HG02938 (cell line): Measurements from ENCODE around the gene EFNA5.
"Not testable (repeated sequence)": the region's sequence is repeated elsewhere in the genome, so short reads cannot be mapped to it uniquely, and the experiment has no call there.

Experiments
- ATAC-seq: cut with Tn5 transposase; IDR thresholded peaks from one replicate; pipeline ENCODE4 v1.9.1; 2021; ENCODE audit warnings: mild to moderate bottlenecking, moderate library complexity; ENCODE audit not compliant: unreplicated experiment

Gene EFNA5

DNA sequence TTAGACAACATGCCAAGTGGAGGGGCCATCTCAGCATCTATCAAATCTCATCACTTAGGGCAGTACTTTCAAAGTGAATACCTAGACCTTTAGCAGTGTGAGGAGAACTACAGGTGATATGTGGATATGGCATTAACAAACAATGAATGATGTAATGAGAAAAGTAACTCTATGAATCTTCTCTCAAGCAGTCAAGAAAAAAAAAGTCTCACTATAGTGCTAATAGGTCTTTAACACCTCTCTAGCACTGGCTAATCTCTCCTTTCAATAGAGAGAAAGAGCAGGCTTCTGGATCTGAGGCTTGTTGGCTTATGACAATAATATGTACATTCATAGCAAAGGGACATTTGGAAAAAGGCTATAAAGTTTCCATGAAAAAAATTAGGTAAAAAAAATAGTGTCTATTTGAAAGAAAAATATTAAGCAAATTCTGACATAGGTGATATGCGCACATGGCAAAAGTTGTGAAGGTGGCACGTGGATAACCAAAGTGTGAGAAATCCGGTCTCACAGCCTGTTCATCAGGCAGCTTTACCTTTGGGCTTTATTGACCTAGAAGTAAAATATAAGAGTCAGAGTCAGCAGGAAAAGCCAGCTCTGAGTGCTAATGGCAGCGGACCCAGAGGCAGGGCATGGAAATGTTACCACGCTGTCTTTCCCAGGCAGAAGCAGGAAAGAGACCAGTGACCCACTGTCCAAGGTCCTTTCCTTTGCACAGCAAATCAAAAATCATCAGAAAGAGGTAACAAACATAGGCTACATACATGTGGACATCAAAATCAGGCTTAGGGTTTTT is 203.4 kb downstream of the EFNA5 start:
- no peak for ATAC-seq

DNA sequence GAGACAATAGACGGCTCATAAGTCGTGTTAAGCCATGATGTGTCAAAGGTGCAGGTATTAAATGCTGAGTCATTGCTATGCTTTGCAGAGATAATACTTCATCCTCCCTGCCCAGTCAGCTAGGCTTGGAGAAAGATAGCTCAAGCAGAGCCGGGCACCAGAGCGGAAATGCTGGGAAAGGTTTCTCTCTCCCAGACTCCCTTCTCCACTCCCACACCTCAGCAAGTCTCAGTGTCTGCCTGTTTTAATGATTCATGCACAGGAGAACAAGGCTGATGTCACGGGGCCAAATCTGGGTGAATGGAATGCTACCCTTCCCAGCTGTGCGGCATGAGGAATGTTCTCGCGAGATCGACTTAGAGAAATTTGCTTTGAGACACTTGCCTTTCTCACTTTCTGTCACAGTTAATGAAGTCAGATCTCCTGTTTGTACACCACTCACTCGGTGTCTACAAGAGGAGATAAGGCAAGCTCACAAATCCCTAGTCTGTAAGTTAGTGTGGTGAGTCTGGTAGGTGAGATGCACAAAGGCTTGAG is 204.4 kb downstream of the EFNA5 start:
- ATAC-seq = no peak

DNA sequence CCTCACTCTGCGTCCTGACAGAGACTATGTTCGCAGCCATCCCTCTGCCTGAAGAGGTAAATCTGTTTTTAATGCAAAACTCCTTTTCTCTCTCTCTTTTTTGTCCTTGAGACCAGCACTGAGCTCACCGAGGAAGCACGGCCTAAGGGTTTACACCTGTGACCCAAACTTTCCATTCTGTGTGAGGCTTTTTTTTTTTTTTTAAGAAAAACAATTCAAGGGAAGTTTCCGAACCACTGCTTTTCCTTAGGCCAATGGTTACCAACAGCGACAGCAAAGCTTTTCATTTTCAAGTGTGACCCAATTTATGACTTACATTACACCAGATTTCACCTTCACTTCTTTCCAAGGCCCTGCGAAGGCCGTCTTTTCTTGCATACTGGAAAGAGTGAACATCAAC is 205.9 kb downstream of the EFNA5 start:
- no peak for ATAC-seq

DNA sequence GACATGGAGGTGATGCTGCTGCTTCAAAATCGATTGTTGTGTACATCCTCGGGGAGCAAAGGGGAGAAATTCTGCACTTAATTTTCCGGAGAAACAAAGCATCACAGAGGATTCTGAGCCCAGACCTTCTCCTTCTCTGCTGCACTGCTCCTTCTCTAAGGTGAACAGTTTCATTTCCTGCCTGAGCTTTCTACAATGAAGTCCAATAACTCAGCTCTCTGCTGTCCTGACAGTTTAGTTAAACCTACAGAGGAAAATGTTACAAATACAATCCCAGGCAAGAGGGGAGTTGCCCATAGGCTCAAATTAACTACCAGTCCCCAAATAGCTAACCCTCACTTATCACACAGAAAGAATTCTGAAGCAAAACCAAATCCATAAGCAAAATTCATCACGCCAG is 206.3 kb downstream of the EFNA5 start:
- no peak for ATAC-seq

DNA sequence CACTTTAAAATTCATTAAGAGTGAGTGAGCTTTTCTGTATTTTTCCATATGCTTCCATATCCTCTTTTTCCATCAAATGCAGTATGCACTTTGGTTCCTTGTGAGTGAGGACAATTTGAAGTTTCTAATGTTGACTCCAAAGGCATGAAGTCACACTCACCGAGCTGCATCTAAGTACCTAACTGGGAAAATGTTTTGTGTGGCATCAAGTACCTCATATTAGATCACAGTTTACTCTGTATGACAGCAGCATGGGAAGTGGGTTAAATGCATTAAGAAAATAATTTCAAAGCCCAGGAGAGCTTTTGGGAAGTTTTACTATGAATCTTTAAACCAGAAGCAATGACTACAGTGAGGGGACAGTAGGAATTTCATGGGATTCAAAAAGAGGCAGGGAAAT is 207.0 kb downstream of the EFNA5 start:
- ATAC-seq = no peak

DNA sequence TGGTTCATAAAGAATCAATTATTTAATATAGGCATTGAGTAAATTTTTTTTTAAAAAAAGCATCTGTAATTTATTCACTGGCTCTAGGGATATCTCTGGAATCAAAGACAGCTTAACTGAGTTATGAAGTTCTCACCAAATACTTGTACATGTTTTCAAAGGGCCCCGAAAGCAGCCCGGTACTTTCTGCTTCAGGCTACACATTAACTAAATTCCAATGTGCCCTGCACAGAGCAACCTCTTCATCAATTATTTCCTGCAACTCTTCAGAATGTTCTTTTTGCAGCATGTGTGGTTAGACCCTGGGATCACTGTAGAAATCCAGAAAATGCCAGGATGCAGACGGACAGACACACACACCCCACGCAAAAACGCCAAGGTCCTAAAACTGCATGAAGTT is 209.0 kb downstream of the EFNA5 start:
- no peak for ATAC-seq

DNA sequence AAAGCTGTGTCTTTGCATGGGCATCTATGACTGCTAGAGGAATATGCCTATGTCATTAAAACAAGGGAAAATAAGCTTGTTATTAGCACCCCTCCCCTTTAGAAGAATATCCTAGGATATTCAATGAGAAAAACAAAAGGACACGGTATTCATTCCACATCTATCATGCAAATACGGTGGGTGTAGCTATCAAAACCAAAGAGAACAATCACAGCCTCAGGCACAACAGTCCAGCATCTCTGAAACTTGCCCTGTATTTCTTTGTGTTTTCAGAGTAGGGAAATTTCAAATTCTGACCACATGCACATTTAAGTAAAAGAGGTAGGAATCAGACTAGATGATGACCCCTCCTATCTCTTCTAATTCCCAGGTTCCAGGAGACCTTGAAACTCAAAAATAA is 209.9 kb downstream of the EFNA5 start:
- no peak for ATAC-seq

DNA sequence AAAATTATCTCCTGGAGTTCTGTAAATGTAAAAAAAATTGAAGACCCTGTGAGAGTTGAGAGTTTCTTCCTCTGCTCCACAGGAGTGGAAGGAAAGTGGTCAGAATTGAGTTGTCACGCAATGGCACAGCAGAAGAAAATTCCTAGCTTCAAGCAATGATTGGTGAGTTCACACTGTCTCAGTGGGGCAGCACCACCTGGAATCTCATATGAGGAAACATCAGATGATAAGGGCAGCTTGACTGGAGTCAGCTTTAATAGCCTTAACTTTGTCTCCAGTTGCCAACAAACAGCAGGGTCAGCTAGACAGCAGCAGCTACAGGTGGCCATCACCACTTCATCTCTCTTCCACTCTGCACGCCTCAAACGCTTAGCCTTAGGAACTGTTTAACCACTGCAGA is 211.1 kb downstream of the EFNA5 start:
- ATAC-seq = no peak

DNA sequence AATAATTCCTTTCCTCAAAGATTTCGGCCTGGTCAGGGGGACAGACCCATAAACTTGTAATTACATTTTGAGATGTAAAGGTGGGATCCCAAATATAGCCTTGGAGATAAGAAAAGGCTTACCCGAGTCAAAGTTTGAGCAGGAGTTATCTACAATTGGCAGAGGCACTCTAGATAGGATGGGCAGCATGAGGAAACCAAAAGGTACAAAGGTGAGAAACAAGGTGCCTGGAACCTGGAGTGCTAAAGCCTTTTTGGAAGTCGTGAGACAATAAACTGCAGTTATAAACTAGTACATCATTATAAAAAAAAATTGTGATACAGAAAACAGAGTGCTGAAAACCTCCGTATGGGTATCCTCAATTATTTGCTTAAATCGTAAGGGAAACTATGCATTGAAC is 212.4 kb downstream of the EFNA5 start:
- ATAC-seq = no peak

DNA sequence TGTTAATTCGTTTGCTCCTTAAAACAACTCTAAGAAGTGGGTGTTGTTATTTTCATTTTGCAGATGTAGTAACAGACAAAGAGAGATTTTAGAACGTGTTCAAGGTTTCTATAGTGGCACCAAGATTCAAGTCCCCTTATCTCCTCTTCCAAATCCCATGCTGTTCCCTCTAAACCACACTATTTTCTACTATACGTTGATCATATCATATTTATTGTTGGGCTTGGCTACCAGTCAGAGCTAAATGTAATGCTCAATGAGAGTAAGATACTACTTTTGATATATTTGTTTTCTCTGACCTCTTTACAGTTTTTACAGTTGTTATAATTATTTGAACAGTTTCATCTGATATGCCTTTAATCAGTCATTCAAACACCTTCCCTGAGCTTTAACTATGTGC is 212.9 kb downstream of the EFNA5 start:
- ATAC-seq = no peak

DNA sequence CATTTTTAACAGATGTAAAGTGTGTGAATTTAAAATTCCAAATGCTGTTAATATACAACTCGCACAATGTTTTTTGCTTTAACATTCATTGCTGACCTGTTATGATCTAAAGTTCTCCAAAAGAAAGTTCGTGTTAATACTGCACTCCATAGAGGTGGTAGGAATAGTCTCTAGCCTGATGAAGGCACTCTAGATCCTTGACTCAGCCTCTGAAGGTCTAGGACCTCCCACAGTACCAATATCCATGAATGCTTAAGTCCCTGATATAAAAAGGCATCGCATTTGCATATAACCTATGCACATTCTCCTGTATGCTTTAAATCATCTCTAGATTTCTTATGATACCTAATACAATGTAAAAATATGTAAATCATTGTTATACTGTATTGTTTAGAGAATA is 213.6 kb downstream of the EFNA5 start:
- ATAC-seq = no peak

DNA sequence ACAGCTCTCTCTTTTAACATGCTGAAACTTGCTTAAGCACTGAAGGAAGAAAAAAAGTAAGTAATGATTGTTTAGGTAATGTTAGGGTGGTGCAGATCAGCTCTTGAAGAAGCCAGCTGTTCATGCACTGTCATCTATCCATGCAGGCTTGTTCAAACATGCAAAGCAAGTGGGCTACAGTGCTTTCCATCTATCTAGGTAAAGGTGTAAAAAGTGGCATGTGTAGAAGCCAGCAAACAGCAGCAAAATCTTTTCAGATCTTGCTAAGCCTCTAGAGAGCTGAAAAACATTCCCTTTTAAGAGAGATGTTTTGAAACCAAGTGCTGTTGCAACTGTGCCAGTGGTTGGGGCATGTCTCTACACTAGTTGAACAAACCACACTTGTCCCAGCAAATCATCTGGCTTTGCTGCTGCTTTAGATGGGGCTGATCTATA is 214.4 kb downstream of the EFNA5 start:
- ATAC-seq = peak; percentile 70

DNA sequence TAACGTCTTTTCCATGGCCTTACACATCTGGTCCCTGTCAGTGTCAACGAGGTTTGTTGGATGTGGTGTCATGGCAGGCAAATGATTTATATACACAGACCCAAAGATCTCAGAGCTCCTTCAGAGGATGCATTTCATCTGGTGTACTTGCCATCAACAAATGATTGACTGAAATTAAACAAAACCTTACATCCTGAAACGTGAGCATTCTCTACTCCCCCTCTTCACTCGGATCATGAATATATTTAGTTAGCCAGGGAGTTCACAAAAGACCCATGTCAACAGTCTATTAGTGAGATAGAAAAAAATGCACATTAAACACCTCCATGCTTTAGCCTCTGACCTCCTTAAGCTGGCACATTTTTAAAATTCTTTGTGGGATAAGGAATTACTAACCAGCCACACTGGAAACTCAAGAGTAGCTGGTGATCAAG is 215.6 kb downstream of the EFNA5 start:
- no peak for ATAC-seq

DNA sequence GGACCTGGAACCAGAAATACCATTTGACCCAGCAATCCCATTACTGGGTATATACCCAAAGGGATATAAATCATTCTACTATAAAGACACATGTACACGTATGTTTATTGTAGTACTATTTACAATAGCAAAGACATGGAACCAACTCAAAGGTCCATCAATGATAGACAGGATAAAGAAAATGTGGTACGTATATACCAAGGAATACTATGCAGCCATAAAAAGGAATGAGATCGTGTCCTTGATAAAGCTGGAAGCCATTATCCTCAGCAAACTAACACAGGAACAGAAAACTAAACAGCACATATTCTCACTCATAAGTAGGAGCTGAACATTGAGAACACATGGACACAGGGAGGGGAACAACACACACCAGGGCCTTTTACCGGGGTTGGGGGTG is 218.9 kb downstream of the EFNA5 start:
- ATAC-seq = not testable (repeated sequence)

DNA sequence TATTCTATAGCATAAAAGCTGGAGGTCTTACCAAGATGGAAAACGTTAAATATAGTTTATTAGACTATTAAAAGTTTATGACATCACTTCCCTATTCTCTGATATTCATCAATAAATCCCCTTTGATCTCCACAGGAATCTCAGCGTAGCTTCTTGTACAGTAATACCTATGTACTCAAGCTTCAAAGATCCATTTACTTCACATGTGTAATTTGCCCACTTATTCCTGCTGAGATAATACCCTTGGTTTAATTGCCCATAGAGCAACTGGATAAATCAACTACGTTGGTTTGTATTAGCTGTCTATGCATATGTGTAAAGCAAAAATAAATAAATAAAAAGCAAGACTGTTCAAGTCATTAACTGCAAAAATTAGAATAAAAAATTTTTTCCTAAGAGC is 219.7 kb downstream of the EFNA5 start:
- no peak for ATAC-seq

DNA sequence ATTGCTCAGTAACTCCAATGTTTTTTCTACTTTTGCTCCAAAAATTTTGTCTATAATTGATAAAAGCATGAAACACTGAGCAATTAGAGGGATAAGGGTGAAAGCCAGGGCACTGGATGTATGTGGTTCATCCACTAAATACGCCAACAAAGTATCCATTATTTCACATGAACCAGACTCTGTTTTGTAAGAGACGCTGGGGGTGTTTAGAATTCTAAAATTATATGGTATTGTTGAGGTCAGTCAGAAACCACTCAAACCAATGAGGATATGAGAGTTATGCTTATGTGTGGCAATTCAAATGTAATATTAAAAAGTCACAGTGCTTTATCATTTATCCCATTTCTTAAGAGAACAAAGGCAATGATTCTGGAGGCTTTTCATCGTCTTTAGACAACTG is 220.2 kb downstream of the EFNA5 start:
- ATAC-seq = no peak

DNA sequence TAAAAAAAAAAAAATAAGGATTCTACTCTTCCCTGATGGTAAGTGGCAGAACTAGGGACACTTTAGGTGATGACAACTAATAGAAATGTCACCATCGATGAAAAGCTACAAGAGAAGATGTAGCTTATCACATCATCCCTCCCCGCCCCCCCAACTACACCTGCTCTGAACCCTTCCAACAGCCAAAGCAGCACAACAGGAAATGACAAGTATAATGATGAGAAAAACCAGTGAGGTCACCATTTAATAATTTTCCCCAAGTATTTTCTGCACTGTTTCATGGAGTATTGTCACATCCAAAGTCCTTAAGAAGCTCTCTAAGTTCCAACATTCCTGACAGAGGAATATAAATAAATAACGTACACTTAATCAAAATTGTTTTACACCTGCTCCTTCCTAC is 221.4 kb downstream of the EFNA5 start:
- no peak for ATAC-seq

DNA sequence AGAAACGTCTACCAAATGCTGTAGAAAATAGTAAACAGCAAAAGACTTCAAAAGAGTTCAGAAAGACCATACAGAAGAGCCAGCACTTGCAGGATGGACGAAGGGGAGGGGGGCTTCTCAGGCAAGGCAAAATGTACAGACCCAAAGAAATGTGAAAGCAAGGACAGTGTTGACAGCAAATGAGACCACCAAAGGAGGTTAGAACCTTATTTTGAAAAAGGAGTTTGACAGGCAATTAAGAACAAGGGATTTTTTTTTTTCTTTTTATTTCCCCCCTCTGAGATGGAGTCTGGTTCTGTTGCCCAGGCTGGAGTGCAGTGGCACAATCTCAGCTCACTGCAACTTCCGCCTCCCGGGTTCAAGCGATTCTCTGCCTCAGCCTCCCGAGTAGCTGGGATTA is 223.2 kb downstream of the EFNA5 start:
- no peak for ATAC-seq

DNA sequence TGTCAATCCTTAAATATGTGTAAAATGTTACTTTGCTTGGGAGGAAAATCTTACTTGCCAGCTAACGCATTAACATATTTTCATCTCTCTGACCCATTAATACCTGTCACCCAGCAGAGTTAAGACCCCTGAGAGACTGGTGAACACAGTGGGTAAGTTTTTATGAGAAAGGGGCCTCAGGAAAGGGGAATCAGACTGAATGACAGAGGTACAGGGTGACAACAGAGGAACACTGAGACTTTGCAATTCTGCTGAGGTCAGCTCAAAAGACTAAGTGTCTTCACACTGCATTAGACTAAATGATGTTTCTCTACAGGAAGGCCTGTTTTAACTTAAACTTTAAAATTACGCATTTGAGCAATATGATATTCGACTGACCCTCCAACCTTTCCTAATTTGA is 223.8 kb downstream of the EFNA5 start:
- ATAC-seq = no peak

DNA sequence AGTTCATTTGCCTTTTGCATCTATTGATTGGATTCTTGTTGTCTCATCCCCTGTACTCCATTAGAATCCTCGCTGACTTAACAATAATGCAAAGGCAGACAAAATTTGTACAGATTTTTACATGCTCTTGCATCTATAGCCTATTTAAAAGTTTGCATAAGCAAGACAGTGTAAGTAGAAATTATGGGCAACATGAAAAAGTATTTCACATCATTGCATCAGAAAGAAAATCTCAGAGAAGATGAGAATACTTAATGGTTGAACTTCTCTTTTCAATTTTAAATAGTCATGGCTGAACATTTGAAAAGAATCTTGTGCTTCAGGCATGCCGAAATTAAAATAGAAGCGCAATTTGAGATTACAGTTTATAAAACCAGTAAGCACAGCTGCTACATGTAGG is 226.4 kb downstream of the EFNA5 start:
- ATAC-seq = no peak

DNA sequence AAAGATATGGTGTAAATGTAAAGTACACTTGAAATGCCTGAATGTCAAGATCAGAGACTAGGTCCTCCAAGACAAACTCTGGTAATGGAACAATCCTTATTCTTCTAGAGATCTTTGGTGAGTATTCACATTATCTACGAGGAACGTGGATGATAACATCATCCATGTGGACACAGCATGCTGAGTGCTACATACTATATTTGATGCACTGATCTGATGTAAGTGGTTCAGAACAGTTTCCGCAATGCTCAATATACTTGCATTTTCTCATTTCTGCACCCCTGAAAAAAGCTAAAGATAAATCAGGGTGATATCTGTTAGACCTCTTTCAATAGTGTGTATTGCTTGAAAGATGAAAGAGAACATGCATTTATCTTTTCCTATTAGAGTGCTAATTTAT is 226.8 kb downstream of the EFNA5 start:
- no peak for ATAC-seq

DNA sequence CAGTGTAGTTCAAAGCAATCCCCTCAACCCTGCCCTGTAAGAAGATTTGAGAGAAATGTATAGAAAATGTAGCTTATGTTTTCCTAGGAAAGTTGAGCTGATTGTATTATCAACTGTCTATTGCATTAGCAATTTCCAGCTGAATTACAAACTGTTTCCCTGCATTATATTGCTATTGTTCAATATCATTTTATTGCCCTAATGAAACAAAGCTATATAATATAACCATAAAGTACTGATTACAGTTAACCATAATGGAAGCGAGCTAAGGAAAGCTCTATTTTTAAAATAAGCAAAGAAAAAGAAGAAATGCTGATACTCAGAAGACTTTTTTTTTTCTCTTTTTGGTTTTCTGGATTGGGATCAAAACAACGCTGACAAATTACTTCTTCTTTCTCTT is 228.3 kb downstream of the EFNA5 start:
- ATAC-seq = no peak

DNA sequence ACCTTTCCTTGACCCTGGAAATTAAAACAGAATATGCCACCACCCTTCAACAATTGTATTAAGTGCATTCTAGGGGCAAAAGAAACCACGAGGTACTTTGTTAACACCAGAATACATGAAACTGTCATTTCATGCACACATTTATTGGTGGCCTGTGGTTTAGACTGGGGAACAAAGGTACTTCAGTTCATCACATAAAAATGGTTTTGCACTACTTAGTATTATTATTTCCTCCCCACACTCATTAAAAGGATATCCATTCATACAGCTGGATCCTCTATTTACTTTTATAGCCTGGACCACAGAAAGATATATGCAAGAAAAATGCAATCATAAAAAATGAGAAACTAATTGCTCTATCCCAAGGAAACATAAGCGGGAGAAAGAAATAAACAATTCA is 230.9 kb downstream of the EFNA5 start:
- ATAC-seq = no peak
